IMR-90 (cell line): ENCODE measurements around the gene TBCC. TPM values are rescaled to one million over a fixed set of nuclear protein-coding genes. Genes with fewer than 3 reads are reported as not detected.

Source experiments
- ATAC-seq: fragments of 200-7000 bp; cut with Tn5 transposase; 2 replicates; pipeline ENCODE4 v1.9.1; 2020; ENCODE audit warnings: low read depth, mild to moderate bottlenecking, moderate library complexity
- BruUV-seq: library from RNA; stranded (reverse); fragments of 400-500 nt; replicated peaks from 2 replicates; lab custom pipeline; 2021; lab: Mats Ljungman, UMichigan
- CTCF ChIA-PET: fragments of 300-600 bp; formaldehyde crosslinking; extraction: SDS; loops from one replicate; lab custom pipeline; 2021; ENCODE audit warnings: antibody characterized with exemption; lab: Yijun Ruan, JAX
- POLR2A ChIA-PET: fragments of 300-600 bp; sonication (Branson Sonifier 250); formaldehyde crosslinking; loops from one replicate; lab custom pipeline; 2022; ENCODE audit warnings: antibody characterized with exemption; ENCODE audit not compliant: unreplicated experiment; lab: Charles Lee
- DNase-seq: peaks from one replicate; pipeline ENCODE4 v3.0.0; 2013
- H2AFZ ChIP-seq: replicated peaks from 2 replicates; pipeline ENCODE3; 2013; ENCODE audit warnings: low read length, mild to moderate bottlenecking; ENCODE audit not compliant: poor library complexity
- H2AK5ac ChIP-seq: 2 replicates; pipeline ENCODE4 v1.6.1; 2013; ENCODE audit warnings: low read depth, low read length, inconsistent platforms
- H2AK9ac ChIP-seq: replicated peaks from 2 replicates; pipeline ENCODE3; 2013; ENCODE audit warnings: mild to moderate bottlenecking, low read depth, low read length, moderate library complexity; ENCODE audit not compliant: poor library complexity
- H2BK120ac ChIP-seq: 2 replicates; pipeline ENCODE4 v1.6.1; 2013; ENCODE audit warnings: low read depth, low read length, inconsistent platforms
- H2BK15ac ChIP-seq: 3 replicates; pipeline ENCODE4 v1.6.1; 2013; ENCODE audit warnings: low read depth, low read length, inconsistent platforms
- H2BK20ac ChIP-seq: 2 replicates; pipeline ENCODE4 v1.6.1; 2013; ENCODE audit warnings: low read depth, mild to moderate bottlenecking, inconsistent platforms, low read length, moderate library complexity
- H2BK5ac ChIP-seq: 2 replicates; pipeline ENCODE4 v1.6.1; 2013; ENCODE audit warnings: mild to moderate bottlenecking, low read depth, low read length, inconsistent platforms; ENCODE audit not compliant: poor library complexity, severe bottlenecking
- H3K14ac ChIP-seq: replicated peaks from 2 replicates; pipeline ENCODE4 v1.6.1; 2013; ENCODE audit warnings: low read depth, low read length, inconsistent platforms
- H3K18ac ChIP-seq: 2 replicates; pipeline ENCODE4 v1.6.1; 2013; ENCODE audit warnings: low read depth, low read length, control low read depth
- H3K23ac ChIP-seq: 2 replicates; pipeline ENCODE4 v1.6.1; 2013; ENCODE audit warnings: low read depth, low read length, inconsistent platforms
- H3K27ac ChIP-seq: 2 replicates; pipeline ENCODE4 v1.5.1; 2013; ENCODE audit warnings: mild to moderate bottlenecking, control low read depth, low read length; ENCODE audit not compliant: insufficient read depth
- H3K27me3 ChIP-seq: 2 replicates; pipeline ENCODE4 v1.6.1; 2013; ENCODE audit warnings: low read length; ENCODE audit not compliant: control insufficient read depth, insufficient read depth
- H3K36me3 ChIP-seq: 2 replicates; pipeline ENCODE4 v1.6.1; 2013; ENCODE audit warnings: low read length, mixed read lengths; ENCODE audit not compliant: control insufficient read depth, insufficient read depth
- H3K4ac ChIP-seq: 2 replicates; pipeline ENCODE4 v1.6.1; 2013; ENCODE audit warnings: low read depth, low read length, inconsistent platforms
- H3K4me1 ChIP-seq: 2 replicates; pipeline ENCODE4 v1.6.1; 2013; ENCODE audit warnings: low read length, mixed read lengths; ENCODE audit not compliant: control insufficient read depth, insufficient read depth
- H3K4me2 ChIP-seq: 2 replicates; pipeline ENCODE4 v1.6.1; 2013; ENCODE audit warnings: low read depth, mild to moderate bottlenecking, control low read depth, low read length, moderate library complexity
- H3K4me3 ChIP-seq: 2 replicates; pipeline ENCODE4 v1.5.1; 2013; ENCODE audit warnings: low read depth, mild to moderate bottlenecking, control low read depth, low read length, moderate library complexity; ENCODE audit not compliant: insufficient read depth
- H3K56ac ChIP-seq: 2 replicates; pipeline ENCODE4 v1.6.1; 2013; ENCODE audit warnings: low read length, inconsistent platforms; ENCODE audit not compliant: insufficient read depth; ENCODE audit errors: extremely low read depth
- H3K79me1 ChIP-seq, 2 experiments: 2 replicates each; pipeline ENCODE4 v1.6.1; 2013; ENCODE audit warnings: low read length in 2 of 2, inconsistent platforms in 1 of 2, low read depth in 1 of 2
- H3K9ac ChIP-seq: 2 replicates; pipeline ENCODE4 v1.6.1; 2013; ENCODE audit warnings: low read depth, low read length, control low read depth
- H3K9me1 ChIP-seq: 2 replicates; pipeline ENCODE4 v1.6.1; 2013; ENCODE audit warnings: low read length, inconsistent platforms; ENCODE audit not compliant: insufficient read depth
- H3K9me3 ChIP-seq: 2 replicates; pipeline ENCODE4 v1.6.1; 2013; ENCODE audit warnings: low read length; ENCODE audit not compliant: control insufficient read depth, insufficient read depth
- H4K20me1 ChIP-seq: 2 replicates; pipeline ENCODE4 v1.6.1; 2013; ENCODE audit warnings: low read length, inconsistent platforms; ENCODE audit not compliant: insufficient read depth
- H4K5ac ChIP-seq: 2 replicates; pipeline ENCODE4 v1.6.1; 2013; ENCODE audit warnings: mild to moderate bottlenecking, low read depth, low read length, control low read depth
- H4K8ac ChIP-seq, 2 experiments: 2 replicates each; pipeline ENCODE4 v1.6.1; 2013; ENCODE audit warnings: low read depth in 2 of 2, low read length in 2 of 2, control low read depth in 1 of 2, inconsistent platforms in 1 of 2
- H4K91ac ChIP-seq: 2 replicates; pipeline ENCODE4 v1.6.1; 2013; ENCODE audit warnings: low read depth, low read length, inconsistent platforms; ENCODE audit not compliant: insufficient read depth
- BHLHE40 ChIP-seq: fragments of 150-350 bp; IDR thresholded peaks from 2 replicates; pipeline ENCODE4 v1.6.1; 2016; ENCODE audit warnings: mild to moderate bottlenecking, low read depth, low read length
- CEBPB ChIP-seq: IDR thresholded peaks from 2 replicates; pipeline ENCODE4 v1.6.1; 2012; ENCODE audit warnings: low read depth, low read length, improper control_type of control experiment
- CTCF ChIP-seq: conservative IDR thresholded peaks from 2 replicates; pipeline ENCODE4 v1.5.1; 2012; ENCODE audit warnings: mild to moderate bottlenecking, low read depth, low read length, improper control_type of control experiment
- FOS ChIP-seq: fragments of 150-350 bp; IDR thresholded peaks from 2 replicates; pipeline ENCODE4 v1.6.1; 2016; ENCODE audit warnings: low read depth, low read length
- MAZ ChIP-seq: IDR thresholded peaks from 2 replicates; pipeline ENCODE4 v1.6.1; 2012; ENCODE audit warnings: low read depth, mild to moderate bottlenecking, low read length, improper control_type of control experiment, moderate library complexity, borderline replicate concordance
- NFE2L2 ChIP-seq: fragments of 150-350 bp; IDR thresholded peaks from 2 replicates; pipeline ENCODE4 v1.6.1; 2016; ENCODE audit warnings: low read depth, mild to moderate bottlenecking, low read length
- RCOR1 ChIP-seq: IDR thresholded peaks from 2 replicates; pipeline ENCODE4 v1.6.1; 2012; ENCODE audit warnings: mild to moderate bottlenecking, low read length, improper control_type of control experiment; ENCODE audit not compliant: insufficient replicate concordance
- RFX5 ChIP-seq: IDR thresholded peaks from 2 replicates; pipeline ENCODE4 v1.8.0; 2012; ENCODE audit warnings: low read depth, mild to moderate bottlenecking, low read length, moderate library complexity
- SMC3 ChIP-seq: fragments of 150-350 bp; IDR thresholded peaks from 2 replicates; pipeline ENCODE4 v1.6.1; 2016; ENCODE audit warnings: low read depth, mild to moderate bottlenecking, antibody characterized with exemption, low read length, moderate library complexity
- USF2 ChIP-seq: fragments of 150-350 bp; IDR thresholded peaks from 2 replicates; pipeline ENCODE4 v1.6.1; 2017; ENCODE audit warnings: mild to moderate bottlenecking, antibody characterized with exemption, low read length, low read depth
- WGBS, 2 experiments: methylation state at CpG; one replicate each; pipeline versions ENCODE4 v1.1.5 to v1.1.7; 2013; ENCODE audit warnings: missing lambda C conversion rate in 2 of 2; ENCODE audit not compliant: insufficient read length in 1 of 2; ENCODE audit errors: extremely low coverage in 2 of 2; 5-methylcytosine and 5-hydroxymethylcytosine counted together
- dilution Hi-C: fragments of 300-500 bp; cut with HindIII; formaldehyde crosslinking; loops from one replicate; pipeline ENCODE4 v1.14.3; 2018; ENCODE audit warnings: low sequenced_read_pairs; ENCODE audit not compliant: unreplicated experiment
- in situ Hi-C: fragments of 300-500 bp; cut with MboI; formaldehyde crosslinking; loops from 3 replicates; pipeline ENCODE4 v1.14.3; 2019; ENCODE audit warnings: low sequenced_read_pairs, inconsistent platforms, mixed read lengths
- intact Hi-C: fragments of 100-400 bp; cut with micrococcal nuclease; formaldehyde crosslinking; loops from 2 replicates; pipeline ENCODE4 v1.10.0; 2022
- polyA plus RNA-seq, 3 experiments: library from polyadenylated mRNA; depleted of rRNA; stranded (reverse); fragments of >200 nt; gene quantifications; 2 replicates each; pipeline ENCODE4 v1.2.3, GENCODE V29; 2012; ENCODE audit warnings: low replicate concordance in 1 of 3
- total RNA-seq: library from RNA; depleted of rRNA; stranded (reverse); fragments of >200 nt; gene quantifications from 2 replicates; pipeline ENCODE4 v1.2.3, GENCODE V29; 2012

The TBCC gene
- total and polyA plus RNA-seq, 2 of the 4 experiments (the other 2 are of a cell fraction): 23.0 to 32.6 TPM

GRCh38 chr6:42774201-42774600 is 28.3 kb upstream of the TBCC start:
- ChIA-PET CTCF (no interaction called here), POLR2A (no interaction called here)
- H3K36me3 ChIP-seq: no peaks in the 10 kb centered on the region
- no TSS peak for BruUV-seq
- H4K20me1 ChIP-seq: no peaks in the 10 kb centered on the region
- H3K4me2 ChIP-seq: no peak overlapping the region
- H3K4me3 ChIP-seq: no peak overlapping the region
- in situ Hi-C loops: no loop called here
- no peak overlapping the region for H3K56ac ChIP-seq
- H2BK120ac ChIP-seq: no peak overlapping the region
- no peak overlapping the region for H4K5ac ChIP-seq
- WGBS, 2 experiments: no CpG with 5 or more reads among the region's 4 CpGs
- H3K27me3 ChIP-seq: no peaks in the 10 kb centered on the region
- TF ChIP-seq FOS (no peak), SMC3 (no peak), RFX5 (no peak), CTCF (no peak), BHLHE40 (no peak), NFE2L2 (no peak), RCOR1 (no peak), CEBPB (no peak), MAZ (no peak), USF2 (no peak)
- no peak overlapping the region for H3K23ac ChIP-seq
- no peak overlapping the region for H3K18ac ChIP-seq
- H3K9me3 ChIP-seq: no peaks in the 10 kb centered on the region
- H4K8ac ChIP-seq: no peak overlapping the region
- H3K9me1 ChIP-seq: 0 out of 2 replicates have a peak, but pooled peaks cover 3% of the 10 kb centered on the region
- no peak overlapping the region for H2AFZ ChIP-seq
- no peak overlapping the region for H2BK5ac ChIP-seq
- dilution Hi-C loops: no loop called here
- no peak overlapping the region for H4K91ac ChIP-seq
- H2BK20ac ChIP-seq: no peak overlapping the region
- H3K9ac ChIP-seq: no peak overlapping the region
- no peak overlapping the region for H3K27ac ChIP-seq
- 0 out of 4 replicates have a peak, but pooled peaks cover 0 to 4% of the 10 kb centered on the region in 2 experiments for H3K79me1 ChIP-seq
- ATAC-seq (no peak), DNase-seq (no peak)
- H2AK9ac ChIP-seq: no peak overlapping the region
- intact Hi-C loops: no loop called here
- no peak overlapping the region for H2BK15ac ChIP-seq
- H3K14ac ChIP-seq: no peak overlapping the region
- H2AK5ac ChIP-seq: no peak overlapping the region
- no peaks in the 10 kb centered on the region for H3K4me1 ChIP-seq
- no peak overlapping the region for H3K4ac ChIP-seq
